GM23338 (cell line): ENCODE data around the gene MRPS15. TPM values are rescaled to one million over a fixed set of nuclear protein-coding genes. Genes with fewer than 3 reads are reported as not detected.

Source experiments
- ATAC-seq: fragments of 200-7000 bp; cut with Tn5 transposase; 3 replicates; pipeline ENCODE4 v1.9.1; 2020
- DNase-seq: peaks from one replicate; pipeline ENCODE4 v3.0.0-alpha.2; 2015; ENCODE audit warnings: low spot score
- H2AFZ ChIP-seq: fragments of 200-600 bp; sonication (generic); 2 replicates; pipeline ENCODE4 v1.8.0; 2016; ENCODE audit warnings: antibody characterized with exemption, mild to moderate bottlenecking, moderate library complexity
- H3F3A ChIP-seq: fragments of 200-600 bp; sonication (generic); replicated peaks from 2 replicates; pipeline ENCODE4 v1.8.0; 2017; ENCODE audit warnings: antibody characterized with exemption, mixed run types, low read depth
- H3K27ac ChIP-seq: fragments of 200-600 bp; sonication (generic); 2 replicates; pipeline ENCODE4 v1.6.1; 2016; ENCODE audit warnings: low read depth
- H3K27me3 ChIP-seq: fragments of 200-600 bp; sonication (generic); 2 replicates; pipeline ENCODE4 v1.8.0; 2016; ENCODE audit warnings: mild to moderate bottlenecking, mixed run types, moderate library complexity; ENCODE audit not compliant: insufficient read depth
- H3K36me3 ChIP-seq: fragments of 200-600 bp; sonication (generic); 2 replicates; pipeline ENCODE4 v1.8.0; 2016; ENCODE audit warnings: mild to moderate bottlenecking; ENCODE audit not compliant: insufficient read depth
- H3K4me1 ChIP-seq: fragments of 200-600 bp; sonication (generic); 2 replicates; pipeline ENCODE4 v1.8.0; 2016; ENCODE audit warnings: mild to moderate bottlenecking, moderate library complexity; ENCODE audit not compliant: insufficient read depth
- H3K4me2 ChIP-seq: fragments of 200-600 bp; sonication (generic); 2 replicates; pipeline ENCODE4 v1.7.1; 2017; ENCODE audit warnings: mixed run types
- H3K4me3 ChIP-seq: fragments of 200-600 bp; sonication (generic); 2 replicates; pipeline ENCODE4 v1.6.1; 2016; ENCODE audit warnings: mixed run types
- H3K79me2 ChIP-seq: fragments of 200-600 bp; sonication (generic); replicated peaks from 2 replicates; pipeline ENCODE4 v1.8.0; 2017; ENCODE audit warnings: mild to moderate bottlenecking; ENCODE audit not compliant: insufficient read depth
- H3K9me2 ChIP-seq: fragments of 200-600 bp; sonication (generic); 2 replicates; pipeline ENCODE4 v1.8.0; 2017; ENCODE audit not compliant: insufficient read depth
- H4K20me1 ChIP-seq: fragments of 200-600 bp; sonication (generic); replicated peaks from 2 replicates; pipeline ENCODE4 v1.8.0; 2017; ENCODE audit warnings: mild to moderate bottlenecking; ENCODE audit not compliant: insufficient read depth
- H3K27ac Mint-ChIP-seq: 2 replicates; pipeline ENCODE4 v1.8.0; 2020; ENCODE audit warnings: inconsistent platforms, mild to moderate bottlenecking, moderate library complexity, mixed read lengths
- H3K27me3 Mint-ChIP-seq: 3 replicates; pipeline ENCODE4 v1.8.0; 2022; ENCODE audit warnings: low read depth, mild to moderate bottlenecking, moderate library complexity, mixed read lengths, inconsistent platforms; ENCODE audit not compliant: insufficient read depth, poor library complexity
- H3K36me3 Mint-ChIP-seq: 3 replicates; pipeline ENCODE4 v1.8.0; 2021; ENCODE audit warnings: low read depth, mild to moderate bottlenecking, inconsistent platforms, moderate library complexity, mixed read lengths
- H3K4me1 Mint-ChIP-seq: 3 replicates; pipeline ENCODE4 v1.8.0; 2020; ENCODE audit warnings: mild to moderate bottlenecking, inconsistent platforms, mixed read lengths
- H3K4me3 Mint-ChIP-seq: 3 replicates; pipeline ENCODE4 v1.8.0; 2021; ENCODE audit warnings: moderate library complexity, mild to moderate bottlenecking, inconsistent platforms, mixed read lengths
- H3K9me3 Mint-ChIP-seq: 3 replicates; pipeline ENCODE4 v1.8.0; 2020; ENCODE audit warnings: moderate library complexity, mild to moderate bottlenecking, inconsistent platforms, mixed read lengths
- CREB1 ChIP-seq: fragments of 250-450 bp; sonication (Bioruptor Pico); IDR thresholded peaks from 2 replicates; pipeline ENCODE4 v1.5.0; 2020; ENCODE audit warnings: low read depth, mild to moderate bottlenecking, moderate library complexity
- ETS1 ChIP-seq: IDR thresholded peaks from 2 replicates; pipeline ENCODE4 v1.6.1; 2016; ENCODE audit warnings: antibody characterized with exemption
- EZH2 ChIP-seq: fragments of 200-600 bp; sonication (generic); IDR thresholded peaks from one replicate; pipeline ENCODE4 v1.8.0; 2017; ENCODE audit warnings: antibody characterized with exemption, mild to moderate bottlenecking, low read depth; ENCODE audit not compliant: unreplicated experiment
- EZH2phosphoT487 ChIP-seq: fragments of 200-600 bp; sonication (generic); IDR thresholded peaks from one replicate; pipeline ENCODE4 v1.8.1; 2018; ENCODE audit warnings: antibody characterized with exemption; ENCODE audit not compliant: unreplicated experiment
- JUNB ChIP-seq: IDR thresholded peaks from one replicate; pipeline ENCODE4 v1.6.1; 2016; ENCODE audit warnings: antibody characterized with exemption; ENCODE audit not compliant: unreplicated experiment
- NANOG ChIP-seq: IDR thresholded peaks from 2 replicates; pipeline ENCODE4 v1.6.1; 2016; ENCODE audit warnings: antibody characterized with exemption, borderline replicate concordance
- POLR2AphosphoS5 ChIP-seq: IDR thresholded peaks from 2 replicates; pipeline ENCODE4 v1.6.1; 2016; ENCODE audit warnings: antibody characterized with exemption, low read depth
- REST ChIP-seq: IDR thresholded peaks from one replicate; pipeline ENCODE4 v1.6.1; 2018; ENCODE audit warnings: antibody characterized with exemption; ENCODE audit not compliant: unreplicated experiment
- ZNF331 ChIP-seq: fragments of 250-450 bp; sonication (Bioruptor Pico); IDR thresholded peaks from 2 replicates; pipeline ENCODE4 v1.5.0; 2020; ENCODE audit warnings: low read depth, mild to moderate bottlenecking, moderate library complexity
- polyA plus RNA-seq: library from polyadenylated mRNA; unstranded; fragments of >200 nt; fragmentation: Nextera tagmentation; extraction: Ambion mirVana; gene quantifications from 2 replicates; pipeline ENCODE4 v1.2.1, GENCODE V29; 2016
- total RNA-seq: library from RNA; depleted of rRNA; stranded (reverse); fragments of >200 nt; shearing (Covaris generic); gene quantifications from 2 replicates; pipeline ENCODE4 v1.2.3, GENCODE V29; 2014

The MRPS15 gene
- total and polyA plus RNA-seq, 2 experiments from 2014 or later = 105 to 311 TPM

GRCh38 chr1:36469163-36469562, 5.0 kb upstream of the MRPS15 start:
- Histone ChIP-seq H3K9me2 (no peaks in the 10 kb centered on the region), H4K20me1 (no peaks in the 10 kb centered on the region), H2AFZ (no peak overlapping the region), H3K27me3 (peaks cover 50% of the 10 kb centered on the region), H3K4me1 (peaks cover 12% of the 10 kb centered on the region; the same call in 1 of the 2 replicates), H3K4me3 (no peak overlapping the region), H3K4me2 (no peak overlapping the region), H3F3A (no peaks in the 10 kb centered on the region), H3K79me2 (no peaks in the 10 kb centered on the region), H3K27ac (no peak overlapping the region), H3K36me3 (no peaks in the 10 kb centered on the region)
- Mint-ChIP-seq H3K27ac (no peak overlapping the region), H3K4me1 (peaks cover 22% of the 10 kb centered on the region), H3K36me3 (no peaks in the 10 kb centered on the region), H3K4me3 (no peak overlapping the region), H3K27me3 (peaks cover 37% of the 10 kb centered on the region), H3K9me3 (no peaks in the 10 kb centered on the region)
- ATAC-seq (no peak), DNase-seq (no peak)
- TF ChIP-seq EZH2phosphoT487 (no peak), REST (no peak), POLR2AphosphoS5 (no peak), CREB1 (no peak), ETS1 (no peak)

- ATAC-seq = no peak
- Histone ChIP-seq H3K36me3 (no peaks in the 10 kb centered on the region), H3K27ac (no peak overlapping the region), H3K9me2 (no peaks in the 10 kb centered on the region), H2AFZ (no peak overlapping the region), H3K4me2 (no peak overlapping the region), H4K20me1 (0 out of 2 replicates have a peak, but pooled peaks cover 4% of the 10 kb centered on the region), H3K4me1 (peaks cover 12% of the 10 kb centered on the region; the same call in 1 of the 2 replicates), H3K4me3 (no peak overlapping the region), H3K79me2 (peaks cover 5% of the 10 kb centered on the region; the same call in 1 of the 2 replicates), H3F3A (peaks cover 5% of the 10 kb centered on the region), H3K27me3 (peaks cover 50% of the 10 kb centered on the region)
- H3K27ac Mint-ChIP-seq = no peak overlapping the region
- H3K4me3 Mint-ChIP-seq = no peak overlapping the region
- no peaks in the 10 kb centered on the region for H3K9me3 Mint-ChIP-seq
- peaks cover 42% of the 10 kb centered on the region for H3K27me3 Mint-ChIP-seq
- no peak for DNase-seq
- peaks cover 5% of the 10 kb centered on the region; the same call in 1 of the 3 replicates for H3K36me3 Mint-ChIP-seq
- H3K4me1 Mint-ChIP-seq = peaks cover 26% of the 10 kb centered on the region
- TF ChIP-seq ZNF331 (no peak), EZH2 (no peak), REST (no peak), ETS1 (no peak), CREB1 (no peak), JUNB (no peak), NANOG (no peak)
These were observed 3.7 kb upstream of the MRPS15 start for GRCh38 chr1:36467700-36468455.
